ENCODE results near the gene NCOR2.

Gene NCOR2

DNA sequence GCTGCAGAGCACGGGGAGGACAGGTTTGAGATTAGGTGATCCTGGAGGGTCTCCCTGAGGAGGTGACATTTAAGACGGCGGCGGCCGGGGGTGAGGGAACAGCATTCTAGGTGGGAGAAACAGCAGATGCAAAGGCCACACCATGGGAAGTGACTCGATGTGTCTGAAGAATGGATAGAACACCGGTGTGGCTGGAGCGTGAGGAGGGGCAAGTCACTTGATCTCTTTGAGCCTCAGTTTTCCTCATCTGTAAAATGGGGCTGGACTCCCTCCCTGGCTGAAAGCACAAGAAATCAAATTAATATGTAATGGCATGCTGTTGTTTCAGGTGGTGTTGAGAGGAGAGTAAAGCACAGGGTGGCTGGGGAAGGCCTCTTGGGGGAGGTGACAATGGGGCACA, 10.0 kb upstream of the NCOR2 start:
- DNase-seq (ENCODE audit: low read depth in 2 of 2) = no peak

DNA sequence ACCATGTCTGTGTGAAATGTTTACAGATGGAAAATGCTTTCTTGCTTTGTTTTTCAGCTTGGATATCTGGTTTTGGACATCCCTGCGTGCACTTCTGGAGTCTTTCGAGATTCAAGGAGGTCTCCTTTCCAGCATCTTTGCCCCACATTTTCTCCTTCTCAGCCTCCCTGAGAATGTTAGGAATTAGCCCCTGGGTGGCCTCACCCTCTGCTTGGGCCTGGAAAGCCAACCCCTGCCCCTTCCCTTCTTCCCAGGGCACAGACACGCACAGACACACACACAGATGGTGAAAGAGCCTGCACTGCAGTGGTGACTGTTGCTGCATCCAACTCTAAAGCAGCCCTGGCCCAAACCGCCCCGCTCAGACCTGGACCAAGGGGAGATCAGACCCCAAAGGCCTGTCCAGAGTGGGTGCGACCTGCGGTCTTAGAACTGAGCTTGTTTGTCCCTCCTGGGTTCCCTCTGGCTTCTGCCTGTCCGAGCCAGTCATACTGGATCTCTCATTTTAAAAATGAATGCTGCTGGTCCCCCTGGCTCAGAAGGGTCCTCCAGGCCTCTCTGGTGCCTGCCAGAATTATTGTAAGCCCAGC, 8.7 kb upstream of the NCOR2 start:
- DNase-seq (ENCODE audit: low read depth in 2 of 2) = no peak

DNA sequence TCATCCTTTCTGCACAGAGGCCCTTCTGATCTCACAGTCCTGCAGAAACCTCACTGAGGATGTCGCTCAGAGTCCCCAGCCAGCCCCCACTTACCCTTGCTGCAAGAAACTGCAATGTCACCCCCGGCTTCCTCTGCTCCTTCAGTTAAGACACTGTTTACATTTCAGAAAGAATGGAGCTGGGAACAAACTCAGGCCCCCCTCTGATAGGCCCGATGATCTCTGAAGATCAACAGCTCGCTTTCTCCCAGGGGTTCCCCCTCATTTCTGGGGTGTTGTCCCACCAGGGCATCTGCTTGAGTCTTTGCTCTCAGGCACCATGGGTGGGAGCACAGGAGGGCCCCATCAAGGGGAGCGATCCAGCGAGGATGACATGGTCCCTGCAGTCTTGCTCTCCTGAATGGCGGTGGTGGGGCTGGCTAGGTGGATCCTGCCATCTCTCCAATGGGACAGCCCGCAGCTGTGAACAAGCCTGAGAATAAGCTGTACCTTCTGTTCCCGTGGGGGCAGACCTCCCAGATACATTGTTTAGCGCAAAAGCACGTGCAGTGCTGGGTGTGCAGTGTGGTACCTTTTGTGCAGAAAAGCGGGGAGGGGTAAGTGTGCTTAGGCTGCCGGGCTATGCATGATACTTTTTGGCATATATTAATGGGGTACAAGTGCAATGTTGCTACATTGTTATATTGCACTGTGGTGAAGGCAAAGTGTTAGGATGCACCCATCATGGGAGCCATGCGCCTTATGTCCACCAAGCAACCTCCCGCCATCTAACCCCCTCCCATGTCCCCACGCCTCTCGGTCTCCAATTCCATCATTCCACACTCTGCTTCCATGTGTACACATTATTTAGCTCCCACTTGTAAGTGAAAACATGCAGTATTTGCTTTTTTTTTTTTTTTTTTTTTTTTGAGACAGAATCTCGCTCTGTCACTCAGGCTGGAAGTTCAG, 6.7 kb upstream of the NCOR2 start:
- no peak for DNase-seq (ENCODE audit: low read depth in 2 of 2)

DNA sequence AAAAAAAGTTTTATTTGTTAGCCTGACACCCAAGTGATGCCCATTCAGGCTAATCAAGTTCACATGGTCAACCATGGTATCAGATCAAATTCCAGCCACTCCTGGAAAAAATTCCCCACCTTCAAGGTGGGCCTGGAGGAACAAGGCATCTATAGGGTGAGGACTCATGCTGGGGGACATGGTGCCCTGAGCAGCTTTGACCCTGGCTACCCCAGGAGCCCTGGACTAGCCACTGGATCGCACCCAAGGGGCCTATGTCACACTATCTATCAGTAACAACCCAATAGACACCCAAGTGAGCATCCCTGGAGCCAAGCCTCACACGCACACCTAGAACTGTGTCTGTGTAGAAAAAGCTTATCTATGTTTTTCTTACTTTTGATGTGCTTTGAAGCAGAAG, 4.1 kb upstream of the NCOR2 start:
- no peak for DNase-seq (ENCODE audit: low read depth in 2 of 2)

DNA sequence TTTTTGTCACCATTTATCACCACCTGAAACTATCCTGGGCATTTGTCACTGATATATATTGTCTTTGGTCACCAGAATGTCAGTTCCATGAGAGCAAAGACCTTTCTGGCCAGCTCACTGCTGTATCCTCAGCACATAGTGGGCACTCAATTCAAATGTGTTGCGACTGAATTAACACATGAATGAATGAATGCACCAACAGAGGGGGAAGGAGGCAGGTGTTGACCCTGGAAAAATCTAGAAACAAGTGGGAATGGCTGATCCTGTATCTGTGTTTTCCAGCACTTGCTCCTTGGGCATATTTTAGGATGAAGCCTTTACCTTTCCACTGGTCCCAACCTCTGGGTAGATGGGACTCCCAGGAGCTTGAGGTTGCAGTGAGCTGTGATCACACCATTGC, 3.4 kb upstream of the NCOR2 start:
- no peak for DNase-seq (ENCODE audit: low read depth in 2 of 2)

DNA sequence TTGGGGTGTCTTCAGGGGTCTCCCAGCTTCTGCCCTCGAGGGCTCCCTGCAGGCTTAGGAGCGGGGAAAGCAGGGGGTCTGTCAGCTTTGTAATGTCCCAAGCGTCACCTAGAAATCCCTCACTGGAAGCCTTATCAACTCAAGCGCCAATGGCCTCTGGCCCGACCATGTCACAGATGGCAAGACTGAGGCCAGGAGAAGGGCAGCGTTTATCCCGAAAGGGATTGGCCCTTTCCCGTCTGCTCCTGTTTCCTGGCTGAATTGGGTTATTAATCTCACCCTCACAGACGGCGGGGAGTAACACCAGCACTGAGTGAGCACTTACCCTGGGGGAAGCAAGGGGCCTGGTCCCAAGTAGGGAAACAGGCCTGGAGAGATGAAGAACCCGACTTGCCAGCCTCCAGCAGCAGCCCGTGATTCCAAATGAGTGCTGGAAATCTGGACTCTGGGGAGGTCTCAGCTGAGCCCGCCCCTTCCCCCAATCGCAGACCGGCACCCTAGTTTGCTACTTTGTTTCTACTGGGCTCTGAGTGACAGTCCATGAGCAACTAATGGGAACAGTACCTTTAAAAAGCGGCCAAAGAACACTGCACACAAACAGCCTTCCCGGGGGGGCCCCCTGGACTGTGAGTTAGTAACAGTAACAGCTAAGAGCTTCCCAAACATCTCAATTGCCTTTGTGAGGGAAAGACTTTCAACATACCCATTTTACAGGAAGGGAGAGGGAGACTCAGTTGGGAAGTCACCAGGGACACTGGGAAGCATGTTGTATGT, 2.1 kb upstream of the NCOR2 start:
- no peak for DNase-seq (ENCODE audit: low read depth in 2 of 2)

DNA sequence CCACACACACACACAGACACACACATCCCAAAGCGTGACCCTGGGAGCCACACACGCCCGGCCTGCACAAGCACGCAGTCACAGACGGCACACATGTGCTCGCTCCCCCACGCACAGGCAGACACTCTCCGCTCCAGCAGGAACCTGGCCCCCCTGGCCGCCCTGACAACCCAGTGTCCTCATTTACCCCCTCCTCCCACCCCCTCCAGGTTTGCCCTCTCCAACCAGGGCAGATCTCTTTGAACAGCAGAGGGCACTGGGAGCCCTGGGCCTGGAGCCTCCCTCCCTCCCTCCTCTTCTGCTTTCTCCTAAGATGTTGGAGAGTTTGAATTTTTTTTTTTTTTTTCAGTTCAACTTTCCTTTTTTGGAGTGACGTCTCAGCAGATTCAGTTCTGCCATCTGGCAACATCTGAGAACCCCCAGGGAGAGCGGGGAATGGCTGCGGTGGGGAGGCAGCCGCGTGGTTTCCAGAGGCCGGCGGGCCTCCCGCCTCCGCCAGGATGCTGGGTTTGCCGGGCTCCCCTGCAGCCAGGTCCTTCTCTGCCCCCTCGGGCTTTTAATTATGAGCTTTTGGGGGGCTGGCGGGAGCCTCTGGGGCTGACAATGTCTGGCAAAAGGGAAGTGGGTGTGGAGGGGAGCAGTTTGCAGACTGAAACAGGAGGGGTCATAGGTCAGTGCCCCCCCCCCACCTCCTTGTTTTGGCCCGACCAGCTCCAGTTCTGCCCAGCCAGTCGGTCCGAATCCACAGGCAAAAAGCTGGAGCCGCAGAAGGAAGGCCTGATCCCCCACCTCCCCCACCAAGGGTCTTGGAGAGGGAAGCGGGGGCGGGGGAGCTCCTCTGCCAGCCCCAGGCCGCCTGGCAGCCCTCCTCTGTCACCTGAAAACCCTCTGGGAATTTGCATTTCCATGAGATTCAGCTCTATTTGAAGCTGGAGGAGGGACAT, 1.3 kb upstream of the NCOR2 start:
- peak in 1 of 2 experiments; percentile 30 for DNase-seq (ENCODE audit: low read depth in 2 of 2)

DNA sequence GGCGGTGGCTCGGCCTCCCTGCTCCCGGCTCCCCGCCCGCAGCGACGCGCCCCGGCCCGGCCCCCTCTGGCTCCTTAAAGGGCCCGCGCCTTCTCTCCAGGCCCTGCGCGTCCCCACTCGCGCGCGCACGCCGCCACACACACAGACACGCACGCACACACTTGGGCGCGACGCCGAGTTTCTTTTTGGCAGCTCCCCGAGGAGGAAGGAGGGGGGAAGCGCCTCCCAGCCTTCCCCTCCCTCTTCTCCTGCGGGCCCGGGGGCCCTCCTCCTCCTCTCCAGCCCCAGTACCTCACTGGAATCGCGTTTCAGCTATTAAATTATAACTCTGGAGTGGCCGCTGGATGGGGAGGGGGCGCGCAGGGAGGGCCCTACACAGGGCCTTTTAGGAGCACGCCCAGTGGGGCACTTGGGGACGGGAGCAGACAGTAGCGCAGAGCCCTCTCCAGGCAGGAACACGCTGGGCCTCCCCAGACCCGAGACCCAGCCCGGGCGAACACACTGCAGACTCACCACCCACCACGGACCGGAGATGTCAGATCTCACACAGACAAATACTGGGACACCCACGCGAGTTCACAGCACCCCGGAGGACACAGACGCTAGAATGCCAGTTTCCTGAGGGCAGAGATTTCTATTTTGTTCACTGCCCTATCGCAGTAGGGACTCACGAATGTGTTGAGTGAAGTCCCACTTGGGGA, 411 bp upstream of the NCOR2 start:
- DNase-seq (ENCODE audit: low read depth in 2 of 2) = peak; percentile 43 to 71

DNA sequence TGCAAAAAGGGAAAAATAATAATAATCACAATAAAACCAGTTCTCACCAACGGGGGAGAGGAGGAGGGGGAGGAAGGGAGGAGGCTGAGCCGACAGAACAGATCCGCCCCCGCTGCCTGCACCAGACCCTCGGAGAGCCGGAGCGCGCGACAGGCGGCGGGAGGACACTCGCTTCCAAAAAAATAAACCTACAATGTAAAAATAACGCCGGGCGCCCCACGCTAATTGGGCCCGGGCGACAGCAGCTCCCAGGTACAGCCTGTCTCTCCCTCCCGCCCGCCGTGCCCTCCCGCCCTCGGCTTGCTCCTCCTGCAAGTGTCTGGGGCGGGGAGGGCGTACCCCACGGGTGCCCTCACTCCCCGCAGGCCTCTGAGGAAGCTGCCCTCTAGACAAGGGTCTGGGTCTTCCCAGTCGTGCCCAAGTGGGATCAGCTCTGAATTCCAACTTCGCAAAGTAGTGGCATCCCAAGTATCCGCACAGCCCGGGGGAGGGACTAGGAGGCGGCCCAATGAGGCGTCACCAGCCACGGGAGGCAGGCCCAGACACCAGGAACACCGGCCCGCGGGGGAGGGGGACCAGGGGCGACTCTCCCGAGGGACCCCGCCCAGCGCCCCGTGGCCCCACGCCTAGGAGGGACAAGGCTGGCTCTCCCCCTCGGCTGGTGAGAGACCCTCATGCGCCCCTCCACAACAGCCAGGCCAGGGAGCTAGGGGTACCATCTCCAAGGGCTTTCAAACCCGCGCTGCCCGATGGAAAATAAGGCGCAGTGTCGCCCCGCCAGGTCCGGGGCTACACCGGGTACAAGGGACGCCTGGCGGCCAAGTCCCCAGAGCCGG, 1.0 kb downstream of the NCOR2 start:
- DNase-seq (ENCODE audit: low read depth in 2 of 2) = peak; percentile 43 to 63

DNA sequence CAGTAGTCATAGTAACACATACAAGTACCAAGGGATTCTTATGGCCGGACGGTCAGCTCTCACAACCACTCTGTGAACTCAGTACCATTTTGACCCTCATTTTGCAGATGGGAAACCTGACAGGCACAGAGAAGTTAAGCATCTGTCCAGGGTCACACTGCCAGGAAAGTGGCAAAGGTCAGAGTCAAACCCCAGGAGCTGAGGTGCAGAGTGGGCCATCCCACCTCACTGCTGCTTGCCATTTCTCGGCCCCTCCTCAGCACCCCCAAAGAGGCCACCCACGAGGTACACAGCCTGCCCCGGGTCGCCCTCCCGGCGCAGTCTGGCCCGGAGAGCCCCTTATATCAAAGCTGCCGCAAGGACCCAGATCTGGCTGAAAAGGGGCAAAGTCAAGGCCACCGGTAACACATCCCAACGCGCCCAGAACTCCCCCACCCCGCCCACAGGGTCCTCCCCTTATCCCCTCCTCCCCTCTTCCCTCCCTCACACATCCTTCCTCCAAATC, 1.7 kb downstream of the NCOR2 start:
- DNase-seq (ENCODE audit: low read depth in 2 of 2) = no peak

DNA sequence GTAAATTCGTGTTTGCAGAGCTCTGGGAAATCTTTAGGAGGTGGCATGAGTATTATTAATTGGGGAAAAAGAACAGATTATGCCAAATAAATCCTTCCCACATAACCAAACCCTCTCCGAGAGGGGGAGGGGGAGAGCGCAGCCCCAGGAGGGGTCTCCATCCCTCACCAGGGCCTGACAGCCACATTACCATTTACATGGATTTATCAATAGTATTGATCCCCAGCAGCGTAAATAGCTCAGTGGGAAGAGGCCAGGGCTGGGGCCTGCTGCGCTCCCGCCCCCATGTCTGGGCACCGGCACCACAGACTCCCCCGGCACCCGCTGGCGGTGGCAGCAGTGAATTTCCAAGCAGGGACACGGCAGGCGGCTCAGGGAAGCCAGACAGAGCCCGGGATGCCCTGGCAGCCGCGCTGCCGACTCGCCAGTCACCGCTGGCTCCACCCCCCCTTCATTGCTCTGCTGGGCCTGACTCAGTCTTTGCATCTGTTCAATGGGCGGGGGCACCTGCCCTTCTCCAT, 2.4 kb downstream of the NCOR2 start:
- no peak for DNase-seq (ENCODE audit: low read depth in 2 of 2)

DNA sequence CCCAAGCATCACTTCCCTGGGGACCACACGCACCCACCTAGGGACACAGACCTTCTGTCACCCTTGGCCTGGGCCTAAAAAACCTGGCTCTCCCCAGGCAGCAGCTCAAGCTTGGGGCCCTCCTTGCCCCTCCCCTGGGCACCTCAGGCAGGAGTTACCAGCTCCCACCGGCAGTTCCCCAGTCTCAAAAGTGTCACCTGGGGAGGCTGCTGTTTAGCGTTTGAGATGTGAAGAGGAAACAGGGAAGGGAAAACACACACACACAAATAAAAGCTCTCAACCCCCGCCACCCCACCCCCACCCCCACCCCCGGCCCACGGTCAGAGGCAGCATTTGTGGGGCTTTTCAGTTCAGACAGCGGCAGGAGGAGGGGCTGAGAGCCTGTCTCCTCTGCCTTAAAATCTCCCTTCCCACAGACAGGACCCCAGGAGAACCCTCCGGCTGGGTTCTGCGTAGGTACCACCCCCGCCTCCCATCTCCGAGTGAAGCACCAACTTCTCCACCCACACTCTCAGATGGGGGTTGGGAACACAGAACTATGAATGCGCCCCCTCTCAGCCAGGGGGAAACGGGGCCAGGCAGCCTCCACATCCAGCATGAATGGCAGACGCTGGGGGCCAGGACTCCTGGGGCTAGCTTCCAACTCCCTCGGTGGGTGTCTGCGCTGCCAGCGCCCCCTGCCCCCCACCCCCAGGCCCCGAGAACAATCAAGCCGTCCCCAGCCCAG, 3.0 kb downstream of the NCOR2 start:
- DNase-seq (ENCODE audit: low read depth in 2 of 2) = no peak

DNA sequence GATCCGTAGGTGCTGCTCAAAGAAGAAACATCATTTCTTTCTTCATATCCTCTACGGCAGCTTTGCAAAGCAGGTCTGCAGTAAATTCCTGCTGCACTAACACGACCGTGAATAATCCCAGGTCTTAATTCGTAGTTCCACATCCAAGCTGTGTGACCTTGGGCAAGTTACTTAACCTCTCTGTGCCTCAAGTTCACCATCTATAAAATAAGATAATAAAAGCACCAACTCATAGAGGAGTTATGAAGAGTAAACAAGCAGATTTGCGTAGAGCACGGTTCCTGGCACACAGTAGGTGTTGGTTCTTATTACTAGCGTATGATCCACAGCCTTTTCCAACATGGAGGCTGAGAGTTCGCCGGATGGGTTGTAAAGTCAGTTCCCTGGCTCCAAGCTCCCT, 3.6 kb downstream of the NCOR2 start:
- DNase-seq (ENCODE audit: low read depth in 2 of 2) = no peak

DNA sequence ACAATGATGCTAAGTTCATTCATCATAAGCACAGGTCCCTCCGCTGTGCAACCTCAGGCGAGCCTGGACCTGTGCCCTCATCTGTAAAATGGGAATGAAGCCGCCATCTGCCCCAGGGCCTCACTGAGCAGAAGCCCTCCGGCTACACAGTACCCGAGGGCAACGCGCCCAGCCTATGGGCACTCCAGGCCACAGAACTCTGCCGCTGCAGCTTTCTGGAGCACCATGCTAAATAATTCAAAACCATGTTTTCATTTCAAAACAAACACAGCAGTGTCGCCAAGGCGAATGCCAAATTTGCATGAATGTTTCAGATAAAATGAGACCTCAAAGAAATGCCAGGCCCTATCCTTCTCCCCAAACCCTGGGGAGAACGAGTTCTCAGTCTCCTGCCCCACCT, 4.0 kb downstream of the NCOR2 start:
- no peak for DNase-seq (ENCODE audit: low read depth in 2 of 2)

DNA sequence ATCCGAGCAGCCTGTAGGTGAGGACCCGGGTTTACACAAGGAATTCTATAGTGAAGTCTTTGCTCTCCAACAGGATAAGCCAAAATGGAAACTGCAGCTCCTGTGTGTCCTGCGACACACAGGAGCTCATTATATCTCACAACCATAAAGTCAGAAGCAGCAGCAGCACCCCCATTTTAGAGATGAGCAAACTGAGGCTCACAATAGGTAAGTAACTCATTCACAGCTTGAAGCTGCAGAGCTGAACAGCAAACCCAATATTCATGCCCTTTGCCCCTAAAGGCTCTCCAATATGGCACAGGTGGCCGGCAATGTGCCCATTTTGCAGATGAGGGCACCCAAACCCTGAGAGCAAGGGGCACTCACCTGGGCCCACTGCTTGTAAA, 4.6 kb downstream of the NCOR2 start:
- DNase-seq (ENCODE audit: low read depth in 2 of 2) = no peak

DNA sequence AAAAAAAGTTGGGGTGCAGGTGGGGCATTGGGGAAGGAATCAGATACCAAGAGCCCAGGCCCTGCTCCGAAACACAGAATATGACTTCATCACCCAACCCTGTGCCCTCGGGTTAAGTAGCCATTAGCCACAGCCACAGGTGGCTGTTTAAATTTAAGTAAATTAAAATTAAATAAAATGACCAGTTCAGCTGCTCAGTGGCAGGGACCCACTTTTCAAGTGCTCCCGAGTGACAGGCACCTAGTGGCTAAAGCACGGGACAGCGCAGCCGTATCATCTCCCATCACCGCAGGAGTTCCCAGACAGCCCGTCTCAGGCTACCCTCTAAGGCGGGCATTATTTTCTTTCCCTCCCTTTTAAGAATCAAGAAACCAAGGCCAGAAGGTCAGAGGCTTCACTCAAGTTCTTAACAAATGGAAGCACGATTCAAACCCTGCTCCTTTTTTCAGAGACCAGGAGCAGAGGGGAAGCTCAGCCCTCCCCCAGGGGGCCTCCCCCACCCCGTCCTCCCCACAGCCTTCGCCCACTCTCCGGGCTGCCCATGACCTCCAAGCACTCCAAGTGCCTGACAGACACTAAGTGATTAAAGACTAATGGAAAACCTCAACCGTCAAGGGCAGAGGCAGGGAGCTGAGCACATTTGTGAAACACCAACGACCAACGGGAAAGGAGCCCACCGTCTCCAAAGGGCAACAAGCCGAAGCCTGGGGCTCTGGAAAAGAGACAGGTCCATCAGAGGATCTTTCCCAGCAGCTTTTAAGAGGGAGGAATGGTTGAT, 5.2 kb downstream of the NCOR2 start:
- DNase-seq (ENCODE audit: low read depth in 2 of 2) = no peak

DNA sequence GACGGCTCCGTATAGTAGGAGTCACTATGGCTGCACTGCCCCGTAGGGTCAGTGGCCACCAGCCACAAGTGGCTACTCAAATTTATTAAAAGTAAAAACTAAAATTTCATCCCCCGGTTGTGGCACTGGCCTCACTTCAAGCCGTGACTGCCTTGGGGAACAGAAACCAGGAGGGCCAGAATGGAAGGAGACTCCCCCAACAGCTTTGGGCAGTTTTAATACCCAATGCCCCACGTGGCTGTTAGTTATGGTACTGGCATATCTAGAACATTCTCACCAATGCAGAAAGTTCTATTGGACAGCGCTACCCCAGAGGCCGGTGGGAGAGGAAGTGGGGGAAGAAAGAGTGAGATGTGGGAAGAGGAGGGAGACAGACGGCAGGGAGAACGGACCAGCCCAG, 6.2 kb downstream of the NCOR2 start:
- DNase-seq (ENCODE audit: low read depth in 2 of 2) = no peak

All from stimulated activated CD4-positive, alpha-beta T cell treated with anti-CD3 and anti-CD28 coated beads, Interleukin-12 subunit alpha, Interleukin-12 subunit beta, amount 100 ng/mL, for 24 hours (primary cell).